Anterior cingulate cortex (tissue), 58 donors: ENCODE results near the gene ZNF564.
"Not testable (repeated sequence)": the region's sequence is repeated elsewhere in the genome, so short reads cannot be mapped to it uniquely, and the experiment has no call there.

Experiments
- DNase-seq, 58 donors: peaks; one replicate each; lab custom pipeline; 2025; lab: John Stamatoyannopoulos, UW

Gene ZNF564

DNA sequence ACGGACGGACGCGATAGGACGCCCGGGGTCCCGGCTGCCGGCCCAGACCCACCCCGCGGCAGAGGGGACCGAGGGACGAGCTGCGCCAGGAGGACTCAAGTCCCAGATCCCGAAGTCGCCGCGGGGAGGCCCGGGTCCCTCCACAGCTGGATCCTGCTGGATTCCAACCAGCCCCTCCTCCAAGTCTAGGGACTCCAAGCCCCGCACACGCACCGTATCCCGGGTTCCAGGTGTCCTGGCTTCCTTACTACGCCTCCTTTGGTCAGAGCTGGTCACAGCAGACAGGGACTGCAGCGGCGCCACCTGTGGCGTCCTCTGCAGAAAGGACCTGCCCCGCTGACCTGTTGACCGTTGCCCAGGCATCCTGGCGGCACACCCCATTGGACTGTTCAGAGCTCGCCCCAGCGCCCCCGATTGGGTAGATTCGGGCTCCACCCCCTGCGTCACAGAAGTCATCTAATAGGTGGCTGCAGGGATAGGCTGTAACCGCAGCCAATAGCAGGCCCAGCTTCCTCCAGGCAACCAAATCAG is 37.7 kb downstream of the ZNF564 start:
- DNase-seq, result peak in 52 of 58 donors; percentile 0 to 77 (median 34)

DNA sequence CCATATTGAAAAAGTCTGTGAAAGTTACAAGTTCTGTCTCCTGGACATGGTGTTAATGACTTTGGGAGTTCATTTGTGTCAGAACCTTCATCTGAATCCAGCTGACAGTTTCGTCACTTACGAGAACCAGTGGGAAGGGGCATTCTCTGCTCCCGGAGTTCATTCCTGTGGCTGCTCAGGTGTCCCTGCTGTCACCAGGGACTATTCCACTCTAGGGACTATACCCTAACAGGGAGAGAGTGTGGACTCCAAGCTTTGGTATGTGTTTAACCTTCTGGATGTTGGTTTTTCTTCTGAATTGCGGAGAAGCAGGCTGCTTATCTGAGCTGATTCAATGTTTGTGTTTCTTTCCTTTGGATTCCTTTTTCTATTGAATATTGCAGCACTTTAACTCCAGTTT is 54.2 kb downstream of the ZNF564 start:
- DNase-seq, result no peak

- DNase-seq, result no peak
Measured at GRCh38 chr19:12496480-12496879, 54.8 kb downstream of the ZNF564 start.

DNA sequence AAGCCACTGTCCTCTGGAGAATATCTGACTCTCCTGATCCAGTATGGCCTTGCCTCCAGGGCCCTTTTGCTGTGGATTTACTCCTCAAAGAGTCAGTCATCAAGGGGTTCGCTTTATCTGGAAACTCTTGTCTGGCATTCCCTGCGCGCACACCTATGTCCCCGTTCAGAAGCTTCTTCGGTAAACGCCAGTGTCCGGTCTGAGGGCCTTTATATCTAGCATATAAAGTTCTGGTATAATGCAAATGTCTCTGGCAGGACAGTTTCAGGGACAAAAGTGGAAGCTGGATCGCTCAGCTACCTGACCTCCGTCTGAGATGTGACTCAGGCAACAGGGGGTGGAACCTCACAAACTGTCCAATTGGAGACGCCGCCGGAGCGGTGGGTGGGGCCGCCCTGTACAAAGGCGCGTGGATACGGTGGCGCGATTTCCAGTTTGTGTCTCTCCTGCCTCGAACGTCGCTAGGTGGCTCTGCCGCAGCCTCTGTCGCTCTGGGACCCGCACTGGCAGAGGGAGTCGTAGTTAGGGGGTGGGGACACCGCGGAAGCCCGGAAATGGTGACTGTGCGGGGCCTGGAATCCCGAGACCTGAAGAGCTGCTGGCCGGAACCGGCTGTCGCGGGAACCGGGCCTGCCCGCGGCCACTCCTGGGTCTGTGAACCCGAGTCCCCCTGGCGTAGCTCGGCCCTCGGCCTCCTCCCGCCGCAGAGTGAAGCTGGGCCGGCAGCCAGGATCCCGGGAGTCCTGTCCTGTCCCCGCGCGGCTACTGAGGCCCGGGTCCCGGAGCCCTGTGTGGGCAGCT is 56.1 kb downstream of the ZNF564 start:
- peak; percentile 57 to 98 (median 92) for DNase-seq

DNA sequence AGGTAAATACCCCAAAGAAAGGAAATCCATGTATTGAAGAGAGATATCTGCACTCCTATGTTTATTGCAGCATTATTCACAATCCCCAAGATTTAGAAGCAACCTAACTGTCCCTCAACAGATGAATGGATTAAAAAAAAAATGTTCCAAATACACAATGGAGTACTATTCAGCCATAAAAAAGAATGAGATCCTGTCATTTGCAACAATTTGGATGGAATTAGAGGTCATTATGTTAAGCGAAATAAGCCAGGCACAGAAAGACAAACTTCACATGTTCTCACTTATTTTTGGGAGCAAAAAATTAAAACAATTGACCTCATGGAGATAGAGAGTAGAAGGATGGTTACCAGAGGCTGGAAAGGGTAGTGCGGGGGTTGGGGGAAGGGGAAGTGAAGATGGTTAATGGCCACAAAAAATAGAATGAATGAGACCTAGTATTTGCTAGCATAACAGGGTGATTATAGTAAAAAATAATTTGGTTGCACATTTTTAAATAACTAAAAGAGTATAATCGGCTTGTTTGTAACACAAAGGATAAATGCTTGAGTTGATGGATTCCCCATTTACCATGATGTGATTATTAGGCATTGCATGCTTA is 56.9 kb downstream of the ZNF564 start:
- no peak for DNase-seq

GRCh38 chr19:12486265-12486783 is 65.0 kb downstream of the ZNF564 start:
- DNase-seq, result not testable (repeated sequence)

DNA sequence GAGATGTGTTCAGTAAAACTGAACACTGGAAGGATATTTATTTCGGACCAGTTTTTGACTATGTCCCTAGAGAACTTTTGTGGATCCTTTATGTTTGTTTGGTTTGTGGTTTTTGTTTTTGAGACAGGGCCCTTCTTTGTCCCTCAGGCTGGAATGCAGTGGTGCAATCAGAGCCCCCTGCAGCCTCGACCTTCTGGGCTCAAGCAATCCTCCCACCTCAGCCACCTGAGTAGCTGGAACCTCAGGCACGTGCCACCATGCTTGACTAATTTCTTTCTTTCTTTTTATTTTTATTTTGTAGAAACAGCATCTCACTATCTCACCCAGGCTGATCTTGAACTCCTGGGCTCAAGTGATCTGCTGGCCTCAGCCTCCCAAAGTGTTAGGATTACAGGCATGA is 65.7 kb downstream of the ZNF564 start:
- DNase-seq, result no peak

- peak in 1 of 58 donors; percentile 70 for DNase-seq
Measured at GRCh38 chr19:12485052-12485416, 66.2 kb downstream of the ZNF564 start.

DNA sequence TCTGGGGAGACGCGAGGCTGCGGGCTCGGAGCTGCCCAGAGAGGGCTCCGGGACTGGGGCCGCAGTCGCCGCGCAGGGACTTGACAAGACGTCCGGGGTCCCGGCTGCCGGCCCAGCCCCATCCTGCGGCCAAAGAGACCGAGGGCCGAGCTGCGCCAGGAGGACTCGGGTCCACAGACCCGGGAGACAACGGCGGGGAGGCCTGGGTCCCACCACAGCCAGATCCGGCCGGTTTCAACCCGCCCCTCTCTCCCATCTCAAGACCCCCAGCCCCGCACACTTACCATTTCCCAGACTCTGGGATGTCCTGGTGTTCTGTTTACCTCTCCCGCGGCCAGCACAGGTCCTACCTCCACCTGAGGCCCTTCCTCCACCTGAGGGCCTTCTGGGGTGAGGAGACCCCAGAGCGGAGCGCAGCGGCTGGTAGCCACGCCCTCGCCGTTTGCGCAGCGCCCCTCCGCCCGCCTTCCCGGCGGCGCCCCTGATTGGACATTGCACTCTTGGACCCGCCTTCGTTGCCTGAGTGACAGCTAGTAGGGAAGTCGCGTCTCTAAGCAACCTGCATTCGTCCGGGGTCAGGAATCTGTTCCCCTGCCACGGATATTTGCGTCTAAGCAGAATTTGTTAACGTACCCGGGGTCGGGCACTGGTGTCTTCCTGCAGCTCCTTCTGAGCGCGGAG is 66.8 kb downstream of the ZNF564 start, which contains the start of gene ZNF709:
ZNF709 (minus strand) TSS at position 446 of the 681 bp plus-strand sequence; CDS start at position 287, 159 bp downstream.
- peak; percentile 37 to 94 (median 87) for DNase-seq

GRCh38 chr19:12484011-12484370 is 67.3 kb downstream of the ZNF564 start:
- DNase-seq, result no peak

- no peak for DNase-seq
Measured at GRCh38 chr19:12482509-12482886, 68.8 kb downstream of the ZNF564 start.

DNA sequence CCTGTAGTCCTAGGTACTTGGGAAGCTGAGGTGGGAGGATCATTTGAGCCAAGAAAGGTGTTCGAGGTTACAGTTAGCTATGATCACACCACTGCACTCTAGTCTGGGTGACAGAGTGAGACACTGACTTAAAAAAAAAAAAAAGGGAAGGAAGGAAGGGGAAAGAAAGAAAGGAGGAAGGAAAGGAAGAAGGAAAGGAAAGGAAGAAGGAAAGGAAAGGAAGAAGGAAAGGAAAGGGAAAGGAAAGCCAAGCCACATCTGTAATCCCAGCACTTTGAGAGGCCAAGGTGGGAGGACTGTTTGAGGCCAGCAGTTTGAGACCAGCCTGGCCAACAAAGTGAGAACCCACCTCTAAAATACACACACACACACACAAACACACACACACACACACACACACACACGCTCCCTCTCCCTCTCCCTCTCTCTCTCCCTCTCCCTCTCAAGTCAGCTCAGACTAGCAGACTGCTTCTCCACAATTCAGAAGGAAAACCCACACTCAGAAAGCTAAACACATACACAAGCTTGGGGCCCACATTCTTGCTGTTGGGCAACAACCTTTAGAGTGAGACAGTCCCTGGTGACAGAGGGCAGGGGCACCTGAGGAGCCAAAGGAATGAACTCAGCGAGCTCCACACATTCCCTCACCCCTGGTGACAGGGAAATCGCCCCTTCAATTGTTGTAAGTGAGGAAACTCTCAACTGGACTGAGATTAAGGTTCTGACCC is 69.3 kb downstream of the ZNF564 start:
- DNase-seq, result no peak

DNA sequence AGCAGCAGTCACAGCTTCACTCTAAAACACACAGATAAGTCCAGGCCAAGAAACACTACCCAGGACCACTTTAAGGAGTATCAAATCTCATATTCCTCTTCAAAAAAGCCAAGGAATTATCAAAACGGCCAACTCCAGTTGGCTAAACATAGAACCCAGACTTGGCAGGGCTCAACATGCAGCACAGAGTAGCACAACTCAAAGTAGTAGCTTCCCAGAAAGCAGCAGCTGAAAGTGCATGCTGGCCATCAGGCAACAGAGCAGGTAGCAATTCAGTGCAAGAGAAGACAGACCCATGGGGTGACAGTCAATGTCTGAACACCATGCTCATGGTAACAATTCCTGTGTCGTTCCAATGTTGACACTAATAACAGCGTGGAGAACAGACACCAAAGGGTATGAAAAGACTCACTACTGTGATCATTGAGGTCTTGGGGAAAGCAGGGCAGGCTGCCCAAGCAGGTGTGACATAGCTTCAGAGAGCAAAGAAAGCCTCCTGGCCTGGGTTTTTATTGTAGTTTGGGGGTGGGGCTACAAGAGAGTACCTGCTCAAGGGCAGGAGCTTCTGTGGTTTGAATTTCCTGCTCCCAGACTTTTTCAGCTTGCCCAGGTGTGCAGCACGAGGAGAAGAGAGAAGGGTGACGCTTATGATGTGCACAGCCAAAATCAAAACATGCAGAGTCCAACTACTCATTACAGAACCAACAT is 72.9 kb downstream of the ZNF564 start:
- DNase-seq, result no peak
